SK-N-SH (cell line): ENCODE results near the gene WDR27.
"Not testable (repeated sequence)": the region's sequence is repeated elsewhere in the genome, so short reads cannot be mapped to it uniquely, and the experiment has no call there.

Source experiments
- CHD2 ChIP-seq: fragments of 150-350 bp; IDR thresholded peaks from 2 replicates; pipeline ENCODE4 v1.6.1; 2018; ENCODE audit warnings: low read length; ENCODE audit not compliant: partially characterized antibody
- CTCF ChIP-seq: fragments of 200-600 bp; sonication (generic); IDR thresholded peaks from 2 replicates; pipeline ENCODE4 v1.6.1; 2017; ENCODE audit warnings: antibody characterized with exemption, mild to moderate bottlenecking, moderate library complexity
- JUND ChIP-seq: IDR thresholded peaks from 2 replicates; pipeline ENCODE4 v1.4.0; 2012
- MEF2A ChIP-seq: IDR thresholded peaks from 2 replicates; pipeline ENCODE4 v1.4.0; 2012; ENCODE audit warnings: low read depth, borderline replicate concordance
- POLR2AphosphoS5 ChIP-seq: IDR thresholded peaks from 2 replicates; pipeline ENCODE4 v1.6.1; 2012; ENCODE audit warnings: low read depth, low read length
- SIN3A ChIP-seq: IDR thresholded peaks from 2 replicates; pipeline ENCODE4 v1.6.1; 2012; ENCODE audit warnings: low read depth, mild to moderate bottlenecking, low read length, moderate library complexity, borderline replicate concordance

GRCh38 chr6:169466256-169466655 lies 235.6 kb downstream of the WDR27 start:
- not testable (repeated sequence) for TF ChIP-seq POLR2AphosphoS5, CTCF, JUND, MEF2A, CHD2, SIN3A
